Pulmonary artery endothelial cell (primary cell): ENCODE results near the gene HOPX. TPM values are rescaled to one million over a fixed set of nuclear protein-coding genes. Genes with fewer than 3 reads are reported as not detected.
"Not testable (repeated sequence)": the region's sequence is repeated elsewhere in the genome, so short reads cannot be mapped to it uniquely, and the experiment has no call there.

ENCODE experiments used
- DNase-seq: peaks from one replicate; pipeline ENCODE4 v3.0.0-alpha.2; 2011; ENCODE audit warnings: low read depth, low spot score
- total RNA-seq: library from RNA; depleted of rRNA; stranded (reverse); fragments of >200 nt; gene quantifications from 2 replicates; pipeline ENCODE4 v1.2.3, GENCODE V29; 2014

Gene HOPX
- total RNA-seq, 1 donor from 2014 or later: 28.1 TPM

DNA sequence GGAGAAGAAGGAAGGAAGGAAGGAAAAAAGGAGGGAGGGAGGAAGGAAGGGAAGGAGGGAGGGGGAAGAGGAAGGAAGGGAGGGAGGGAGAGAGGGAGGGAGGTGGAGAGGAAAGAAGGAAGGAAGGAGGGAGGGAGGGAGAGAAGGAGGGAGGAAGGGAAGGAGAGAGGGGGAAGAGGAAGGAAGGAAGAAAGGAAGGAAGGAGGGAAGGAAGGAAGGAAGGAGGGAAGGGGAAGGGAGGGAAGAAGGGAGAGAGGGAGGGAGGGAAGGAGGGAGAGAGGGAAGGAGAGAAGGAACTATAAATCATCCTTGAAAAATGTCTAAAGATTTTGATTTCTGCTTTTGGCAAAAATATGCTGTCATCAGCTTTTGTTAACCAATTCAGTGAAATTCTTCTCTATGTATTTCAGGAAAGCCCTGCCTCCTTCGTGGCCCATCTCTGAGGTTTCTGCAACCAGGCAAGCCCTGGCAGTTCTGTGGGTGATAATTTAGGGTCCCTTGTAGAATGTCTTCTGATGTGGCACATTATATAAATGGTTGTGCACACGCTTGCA, 7.1 kb upstream of the HOPX start:
- DNase-seq: no peak

DNA sequence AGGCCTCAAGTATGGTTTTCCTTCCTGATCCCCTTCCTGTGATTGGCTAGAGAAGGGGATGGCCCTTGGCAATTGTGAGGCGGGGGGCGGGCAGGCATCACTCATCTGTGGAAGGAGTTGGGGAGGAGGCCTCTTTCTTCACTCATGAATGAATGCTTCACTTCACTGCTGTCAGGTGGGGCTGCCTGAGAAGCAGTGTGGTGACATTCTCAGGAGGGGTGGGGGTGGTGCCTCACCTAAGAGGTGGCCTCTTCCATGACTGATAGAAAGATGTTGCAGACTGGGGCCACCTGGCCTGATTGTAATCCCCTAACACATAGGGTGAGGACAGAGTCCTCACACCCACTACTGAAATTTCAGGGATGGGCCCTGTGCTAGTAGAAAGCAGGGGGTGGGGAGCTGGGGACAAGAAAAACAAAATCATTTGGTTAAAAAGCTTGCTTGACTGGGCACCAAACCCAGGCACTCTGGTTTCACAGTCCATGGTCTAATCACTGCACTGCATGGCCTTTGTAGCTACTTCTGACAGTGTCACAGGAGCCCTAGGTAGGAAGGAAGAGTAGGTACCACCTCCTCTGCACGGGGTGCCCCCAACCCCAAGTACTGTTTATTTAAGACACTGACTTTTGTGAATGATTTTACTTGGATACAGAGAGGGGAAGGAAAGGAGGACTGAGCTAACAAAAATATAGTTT, 5.6 kb upstream of the HOPX start:
- no peak for DNase-seq

DNA sequence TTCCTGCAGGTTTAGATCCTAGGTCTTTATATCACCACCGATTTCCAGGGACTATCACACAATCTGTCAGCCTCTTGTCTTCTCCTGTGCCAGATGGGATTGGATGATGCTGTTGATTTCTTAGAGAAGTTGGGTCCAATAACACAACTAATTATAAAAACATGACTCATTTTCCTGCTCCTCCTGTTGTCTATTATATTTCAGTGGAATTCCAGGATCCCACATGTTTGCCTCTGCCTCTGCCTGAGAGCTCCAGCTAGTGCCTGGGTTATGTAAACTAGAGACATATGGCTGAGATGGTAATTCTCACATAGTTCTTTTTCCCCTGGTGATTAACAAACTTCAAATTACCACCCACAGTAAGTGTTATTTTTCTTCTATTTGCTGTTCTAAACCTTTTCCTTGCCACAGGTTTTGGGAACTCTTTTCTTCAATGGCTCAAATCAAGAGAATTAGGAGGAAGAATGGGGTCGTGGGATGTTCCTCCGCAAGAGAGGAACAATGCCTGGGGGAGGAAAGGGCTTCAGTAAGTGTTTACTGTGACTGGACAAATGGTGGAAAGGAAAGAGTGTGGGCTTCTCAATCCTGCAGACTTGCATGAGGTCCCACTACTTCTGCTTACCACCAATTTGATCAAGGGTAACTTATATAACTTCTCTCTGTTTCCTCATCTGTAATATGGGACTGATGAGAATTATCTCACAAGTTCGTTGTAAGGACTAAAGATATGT, 3.4 kb upstream of the HOPX start:
- no peak for DNase-seq

DNA sequence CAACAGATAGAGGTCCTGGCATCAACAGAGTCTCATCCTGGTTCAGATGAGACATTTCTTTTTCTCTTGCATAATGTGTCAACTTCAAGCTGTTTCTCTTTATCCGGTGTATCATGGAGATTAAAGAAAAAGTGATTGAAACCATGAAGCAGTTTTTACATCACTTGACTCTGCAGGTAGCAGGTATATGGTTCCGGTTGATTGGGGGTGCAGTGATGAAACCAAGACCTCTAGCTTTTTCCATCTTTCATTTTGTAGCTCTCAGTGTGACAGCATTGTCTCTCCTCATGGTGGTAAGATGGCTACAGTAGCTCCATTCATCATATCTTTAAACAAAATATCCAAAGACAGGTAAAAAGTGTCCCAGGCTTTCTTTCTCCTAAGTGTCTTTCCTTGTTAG, 2.4 kb upstream of the HOPX start:
- no peak for DNase-seq

DNA sequence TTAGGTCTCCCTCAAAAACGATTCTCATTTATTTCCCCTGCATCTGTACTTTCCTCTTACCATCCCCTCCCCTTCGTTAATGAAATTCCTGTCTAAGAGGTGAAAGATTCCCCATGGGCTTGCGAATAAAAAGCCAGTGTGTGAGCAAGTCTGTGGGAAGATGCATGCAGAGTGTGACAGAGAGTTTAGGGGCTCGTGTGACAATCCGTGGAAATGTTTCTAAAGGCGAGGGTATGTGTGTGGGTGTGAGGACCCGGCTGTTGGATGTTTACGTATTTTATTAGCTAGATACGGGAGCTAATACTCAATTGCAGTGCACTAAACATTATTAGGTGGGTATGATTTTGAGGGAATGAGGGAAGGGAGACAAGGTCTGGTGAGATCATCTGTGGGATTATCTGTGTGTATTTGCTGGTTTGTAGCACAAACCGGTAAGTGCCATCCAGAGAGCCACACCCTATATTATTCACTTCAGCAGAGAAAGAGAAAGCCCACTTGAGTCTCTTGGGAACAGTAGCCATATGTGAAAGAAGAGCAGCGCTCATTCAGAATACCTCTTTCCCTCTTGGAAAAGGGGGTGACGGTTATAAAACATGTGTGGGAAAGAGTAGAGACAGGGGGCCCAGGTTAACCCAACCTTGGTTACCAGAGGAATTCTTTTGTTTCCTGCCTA, 893 bp upstream of the HOPX start:
- DNase-seq: no peak

DNA sequence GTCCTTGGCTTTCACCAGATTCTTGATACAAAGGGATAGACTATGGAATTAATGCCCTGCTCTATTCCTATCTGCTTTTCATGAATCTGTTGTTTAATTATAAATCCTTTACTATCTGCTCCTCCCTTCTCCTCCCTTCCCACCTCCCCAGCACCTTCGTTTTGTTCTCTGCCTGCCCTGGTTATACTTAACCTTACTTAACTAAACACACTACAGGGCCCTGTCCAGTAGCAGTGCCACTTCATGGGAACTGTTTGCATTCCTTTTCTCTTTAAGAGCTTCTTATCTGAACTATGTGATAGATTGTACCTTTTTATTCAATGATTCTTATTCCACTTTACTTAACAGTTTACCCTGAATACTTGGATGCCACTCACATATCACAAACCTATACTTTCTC, 830 bp downstream of the HOPX start:
- no peak for DNase-seq

DNA sequence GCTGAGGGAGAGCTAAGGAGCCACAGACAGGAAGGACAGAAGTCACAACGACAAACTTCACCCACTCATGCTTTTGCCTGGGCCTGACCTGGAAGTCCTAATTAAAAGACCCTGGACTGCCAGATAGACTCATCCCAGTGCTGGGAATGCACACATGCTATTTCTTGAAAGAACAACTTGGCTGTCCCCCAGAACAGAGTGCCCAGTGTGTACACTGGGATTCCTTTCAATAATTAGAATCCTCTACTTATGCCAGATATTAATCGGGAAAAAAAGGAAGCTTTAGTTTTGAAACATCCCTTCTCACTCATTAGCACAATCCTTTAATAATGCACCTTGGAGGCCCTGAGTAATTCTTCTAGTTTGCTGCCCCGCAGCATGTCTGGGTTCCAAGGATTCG, 3.4 kb downstream of the HOPX start:
- DNase-seq: no peak

DNA sequence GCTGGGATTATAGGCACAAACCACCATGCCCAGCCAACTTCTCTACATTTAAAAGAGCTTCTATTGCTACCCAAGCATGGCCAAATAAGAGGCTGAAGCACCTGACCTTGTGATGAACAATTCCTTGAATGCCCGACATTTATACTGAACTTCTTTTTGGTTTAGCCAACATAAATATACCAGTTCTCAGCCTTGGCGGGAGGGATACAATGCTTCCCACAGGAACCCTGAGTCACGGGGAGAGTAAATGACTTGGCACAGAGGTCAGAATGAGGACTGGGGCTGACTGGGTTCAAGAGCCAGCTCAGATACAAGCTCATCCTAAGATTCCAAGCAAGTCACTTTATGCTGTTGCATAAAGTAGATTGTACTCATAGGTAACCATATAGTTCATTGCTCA, 6.1 kb downstream of the HOPX start:
- DNase-seq: no peak

DNA sequence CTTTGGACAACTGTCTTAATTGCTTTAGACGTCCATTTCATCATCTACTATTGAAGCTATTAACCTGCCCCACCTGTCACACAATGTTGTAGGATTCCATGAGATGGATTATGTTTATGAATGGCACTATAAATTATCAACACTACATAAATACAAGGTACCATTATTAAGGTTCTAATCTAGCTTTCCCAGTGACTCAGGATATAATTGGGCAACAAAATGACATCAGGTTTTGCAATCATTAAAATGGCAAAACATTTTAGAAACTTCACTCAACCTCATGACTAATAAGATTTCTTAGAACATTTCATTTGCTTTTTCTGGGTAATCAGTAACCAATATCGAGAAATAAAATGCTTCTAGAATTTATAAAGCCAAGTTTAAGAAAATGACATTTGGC, 9.2 kb downstream of the HOPX start:
- DNase-seq: no peak

DNA sequence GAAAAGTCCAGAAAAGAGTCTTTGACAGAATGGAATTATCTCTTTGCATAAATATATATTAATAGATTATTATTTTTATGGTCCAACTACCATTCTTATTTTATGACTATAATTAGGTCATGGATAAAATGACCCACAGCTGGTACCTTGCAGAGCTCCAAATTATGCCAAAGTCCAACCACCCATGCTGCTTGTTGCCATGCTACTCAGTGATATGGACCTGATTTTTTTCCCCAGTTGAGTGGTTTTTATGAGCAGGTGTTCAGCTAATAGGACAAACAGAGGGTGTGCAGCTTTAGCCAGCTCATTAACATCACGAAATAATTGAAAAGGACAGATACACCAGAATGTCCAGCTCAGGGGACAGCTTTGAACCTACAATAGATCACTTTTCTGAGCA, 9.7 kb downstream of the HOPX start:
- DNase-seq: no peak

DNA sequence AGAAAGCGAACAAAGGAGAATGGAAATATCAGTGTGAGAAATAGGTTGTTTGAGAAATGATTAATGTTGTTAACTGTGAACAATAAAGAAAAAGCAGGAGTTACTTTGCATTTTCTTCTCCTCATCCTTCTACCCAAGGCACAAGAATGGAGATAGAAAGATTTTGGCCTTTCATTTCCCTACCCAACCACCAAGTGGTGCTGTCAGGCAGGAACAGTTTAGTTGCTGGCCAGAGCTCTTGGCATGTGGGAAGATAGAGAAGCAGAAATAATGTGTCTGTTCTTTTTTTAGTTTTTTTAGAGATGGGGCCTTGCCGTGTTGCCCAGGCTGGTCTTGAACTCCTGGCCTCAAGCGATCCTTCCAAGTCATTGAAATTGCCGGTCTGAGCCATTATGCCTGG, 12.8 kb downstream of the HOPX start:
- no peak for DNase-seq

DNA sequence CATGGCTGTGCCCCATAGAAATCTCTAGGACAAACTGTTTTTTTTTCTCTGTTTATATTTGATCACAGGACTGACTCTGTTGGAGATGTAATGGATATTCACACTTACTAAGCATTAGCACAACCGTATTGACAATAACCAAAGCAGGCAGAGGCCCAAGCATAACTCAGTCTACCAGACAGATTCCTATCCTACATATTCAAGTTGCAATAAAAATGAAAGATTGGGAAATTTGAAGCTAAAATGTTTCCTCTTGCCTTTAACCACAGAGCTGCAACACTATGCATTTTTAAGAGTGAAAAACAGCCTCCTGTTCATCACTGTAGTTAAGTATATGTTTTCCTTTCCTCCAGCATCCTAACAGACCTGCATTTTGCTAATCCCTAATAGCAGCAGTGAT, 13.7 kb downstream of the HOPX start:
- DNase-seq: not testable (repeated sequence)

DNA sequence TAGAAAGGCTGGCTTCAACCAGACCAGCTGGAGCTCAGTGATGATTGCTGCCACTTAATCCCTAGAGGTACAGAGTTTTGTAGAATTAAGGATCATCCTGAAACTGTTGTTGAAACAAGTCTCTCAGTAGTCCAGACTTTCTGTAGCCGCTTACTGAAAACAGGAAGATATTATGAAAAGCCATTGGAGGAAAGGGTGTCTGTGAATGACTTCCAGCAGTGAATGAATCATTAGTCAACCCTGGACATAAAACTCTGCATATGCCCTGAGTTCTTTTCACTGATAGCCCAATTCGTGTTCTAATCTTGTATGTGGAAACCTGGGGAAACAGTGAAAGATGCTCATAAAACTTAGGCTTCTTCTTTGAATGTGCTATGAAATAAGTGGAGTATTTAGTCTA, 14.8 kb downstream of the HOPX start:
- no peak for DNase-seq

DNA sequence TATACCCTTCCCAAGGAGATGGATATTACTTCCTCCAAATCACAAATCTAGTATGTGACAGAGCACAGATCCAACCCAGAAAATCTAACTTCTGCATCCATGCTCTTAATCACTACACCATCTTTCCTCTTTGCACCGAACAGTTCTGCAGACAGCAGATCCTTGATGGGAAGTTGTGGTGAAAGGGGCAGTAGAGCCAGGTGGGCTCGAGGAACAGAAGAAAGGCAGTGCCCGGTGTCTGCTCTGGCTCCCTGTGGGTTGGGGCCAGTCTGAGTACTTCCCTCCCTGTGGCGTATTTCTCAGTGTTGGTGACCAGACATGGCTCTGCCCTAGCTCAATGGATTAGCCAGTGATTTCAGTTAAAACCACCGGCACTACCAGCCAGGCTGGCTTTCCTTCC, 15.3 kb downstream of the HOPX start:
- no peak for DNase-seq

DNA sequence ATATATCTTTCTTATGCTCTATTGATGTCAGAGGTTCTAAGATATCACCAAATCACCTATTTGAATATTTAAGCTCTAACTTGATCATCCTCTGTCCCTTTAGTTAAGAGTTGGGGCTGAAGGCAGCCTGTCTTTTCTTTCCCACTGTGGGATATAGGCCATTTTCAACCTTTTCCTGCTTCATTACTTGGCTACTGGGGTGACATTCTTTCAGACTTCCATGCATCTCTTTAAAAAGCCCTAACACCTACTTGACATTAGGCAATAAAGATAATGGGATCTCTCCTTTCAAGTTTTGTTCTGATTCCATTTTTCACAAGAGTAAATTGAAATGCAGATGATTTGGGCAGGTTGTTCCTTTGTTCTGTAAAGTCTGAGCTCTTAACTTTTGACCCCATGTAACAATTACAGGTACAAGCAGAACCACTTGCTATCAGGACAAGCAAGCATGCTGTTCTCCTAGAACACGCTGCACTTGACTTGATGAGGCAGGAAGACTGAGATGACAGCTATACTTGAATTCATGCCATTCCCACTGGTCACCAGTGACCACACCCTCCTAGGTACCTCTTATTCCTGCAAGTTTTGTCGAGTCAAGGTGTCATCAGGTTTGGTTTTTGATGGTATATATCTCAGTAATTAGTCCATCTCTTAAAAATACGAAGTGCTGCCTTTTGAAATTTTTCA, 18.2 kb downstream of the HOPX start:
- no peak for DNase-seq

DNA sequence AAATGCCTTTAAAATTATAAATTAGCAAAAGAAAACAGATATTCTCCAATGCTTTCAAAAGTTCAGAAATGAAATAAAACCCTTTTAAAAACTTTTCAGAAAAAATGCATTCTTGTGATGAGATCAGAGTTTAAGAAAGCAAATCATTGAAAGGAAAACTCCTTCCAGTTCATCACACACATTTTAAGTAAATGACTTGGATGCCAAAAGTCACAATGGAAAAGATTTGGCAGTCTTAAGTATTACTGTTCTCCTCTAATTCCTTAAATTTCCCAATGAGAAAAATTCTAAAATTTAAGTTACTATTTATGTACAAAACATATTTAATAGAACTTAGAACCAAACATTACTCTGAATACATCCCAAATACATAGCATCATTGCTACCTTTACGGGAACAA, 21.1 kb downstream of the HOPX start:
- no peak for DNase-seq

DNA sequence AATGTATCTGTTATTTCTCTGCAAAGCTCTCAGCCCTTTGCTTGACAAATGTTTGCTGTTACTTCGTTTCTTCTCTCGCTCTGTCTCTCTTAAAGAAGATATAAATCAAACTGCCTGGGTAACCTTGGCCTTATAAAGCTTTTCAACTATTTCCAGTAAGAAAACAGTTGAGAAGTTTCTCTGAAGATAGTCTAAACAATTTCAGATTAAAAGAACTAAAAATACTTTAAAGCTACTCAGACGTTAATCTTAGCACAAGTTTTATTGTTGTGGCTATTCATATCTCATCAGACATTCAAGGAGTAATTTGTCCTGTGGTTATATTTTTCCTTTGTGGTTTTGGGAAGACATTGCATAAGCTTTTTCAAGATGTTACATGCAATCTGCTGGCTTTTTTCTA, 22.6 kb downstream of the HOPX start:
- DNase-seq: no peak

DNA sequence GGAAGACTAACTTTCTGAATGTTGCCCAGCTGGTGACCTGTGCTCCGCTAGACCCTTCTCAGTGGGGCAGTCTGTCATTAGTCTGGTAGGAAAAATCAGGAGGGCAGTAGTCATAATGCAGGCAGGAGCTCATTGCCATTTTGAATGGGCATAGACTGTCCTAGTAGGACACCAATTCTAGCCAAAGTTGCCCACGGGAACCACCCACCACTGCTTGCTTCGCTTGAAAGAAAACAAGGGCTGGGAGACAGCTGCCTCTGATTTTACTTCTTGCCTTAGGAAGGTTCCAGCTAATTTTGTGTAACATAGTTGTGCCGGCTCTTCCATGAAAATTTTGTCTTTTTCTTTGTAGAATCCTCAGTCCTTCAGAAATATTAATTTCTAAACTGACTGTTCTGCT, 23.3 kb downstream of the HOPX start:
- no peak for DNase-seq

DNA sequence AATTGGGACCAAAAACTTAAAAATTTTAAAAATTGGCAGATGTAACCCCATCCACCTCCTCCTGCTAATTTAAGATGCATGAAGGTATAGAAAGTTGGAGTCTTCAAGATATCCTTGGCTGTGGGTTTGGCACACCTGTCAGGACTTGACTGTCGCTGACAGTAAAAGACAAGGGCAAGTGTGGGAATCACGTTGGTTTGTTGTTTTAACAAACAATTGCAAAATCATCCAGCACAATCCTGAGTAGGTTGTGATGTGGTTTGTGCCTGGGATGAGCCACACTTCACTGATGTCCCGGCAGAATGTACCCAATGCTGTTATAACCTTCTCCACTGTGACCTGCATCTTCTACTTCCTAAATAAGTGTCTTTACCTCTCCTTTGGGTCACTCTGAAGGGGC, 24.0 kb downstream of the HOPX start:
- DNase-seq: no peak

DNA sequence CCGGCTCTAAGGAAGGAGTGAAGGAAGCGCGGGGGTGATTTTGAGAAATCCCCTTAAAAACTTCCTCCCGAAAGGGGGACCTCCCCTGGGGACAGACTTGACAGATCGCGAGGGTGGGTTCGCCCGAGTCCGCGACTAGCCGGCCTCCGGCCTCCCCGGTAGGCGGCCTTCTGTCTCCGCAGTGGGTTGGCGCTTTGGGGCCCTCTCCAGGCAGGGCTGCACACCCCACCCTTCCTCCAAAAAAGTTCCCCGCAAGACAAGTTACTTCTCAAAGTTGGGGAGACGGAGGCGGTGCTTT, 24.8 kb downstream of the HOPX start:
- DNase-seq: no peak

DNA sequence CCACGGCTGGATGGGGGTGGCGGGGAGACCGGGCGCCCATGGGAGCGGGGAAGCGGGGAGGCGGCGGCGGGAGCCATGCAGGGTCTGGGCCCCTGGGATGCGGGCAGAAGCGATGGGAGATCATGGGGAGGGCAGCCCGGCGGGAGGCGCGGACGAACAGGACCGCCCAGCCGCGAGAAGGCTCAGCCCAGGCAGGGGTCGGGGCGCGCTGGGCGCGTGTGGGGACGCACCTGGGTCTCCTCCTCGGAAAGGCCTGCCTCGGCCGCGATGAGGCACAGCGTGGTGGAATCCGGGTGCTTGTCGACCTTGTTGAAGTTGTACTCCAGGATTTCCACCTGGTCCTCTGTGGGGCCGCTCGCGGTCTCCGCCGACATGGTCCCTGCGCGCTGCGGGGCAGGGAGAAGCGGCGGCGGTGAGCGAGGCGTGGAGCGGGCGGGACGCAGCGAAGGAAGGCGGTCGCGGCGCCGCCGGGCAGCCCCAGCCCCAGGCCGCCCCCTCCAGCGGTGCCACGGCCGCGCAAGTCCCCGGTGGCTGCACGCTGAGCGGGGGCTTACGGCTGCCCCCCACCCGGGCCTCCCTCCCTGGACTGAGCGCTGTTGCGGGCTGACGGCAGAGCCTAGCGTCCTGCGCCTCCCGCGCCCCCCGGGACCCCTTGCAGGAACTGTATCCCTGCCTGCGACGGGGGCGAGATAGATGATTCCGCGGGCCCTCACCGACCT, 25.3 kb downstream of the HOPX start:
- DNase-seq: no peak
